Small intestine (tissue), 7 donors: Measurements from ENCODE around the gene GH1. TPM values are rescaled to one million over a fixed set of nuclear protein-coding genes. Genes with fewer than 3 reads are reported as not detected.

Experiments used
- DNase-seq, 2 donors: peaks; one replicate each; pipeline versions ENCODE4 v3.0.0 to v3.0.0-alpha.2; 2013
- FAIRE-seq: peaks from 2 replicates; lab custom pipeline; 2012; peaks lifted over from hg19 to GRCh38; lab: Jason Lieb, UNC
- H3K27ac ChIP-seq, 3 donors: one replicate each; pipeline ENCODE4 v1.5.1; 2013; ENCODE audit warnings: low read length in 2 of 3, mild to moderate bottlenecking in 2 of 3, control low read depth in 1 of 3, inconsistent platforms in 1 of 3, low read depth in 1 of 3, moderate library complexity in 1 of 3
- H3K27me3 ChIP-seq, 3 donors: one replicate each; pipeline ENCODE4 v1.6.1; 2013; ENCODE audit warnings: low read length in 3 of 3, inconsistent platforms in 1 of 3; ENCODE audit not compliant: control insufficient read depth in 3 of 3, insufficient read depth in 3 of 3
- H3K36me3 ChIP-seq, 3 donors: one replicate each; pipeline ENCODE4 v1.6.1; 2013; ENCODE audit warnings: low read length in 3 of 3, inconsistent platforms in 1 of 3, low read depth in 1 of 3, mild to moderate bottlenecking in 1 of 3, moderate library complexity in 1 of 3; ENCODE audit not compliant: control insufficient read depth in 3 of 3, insufficient read depth in 2 of 3
- H3K4me1 ChIP-seq, 3 donors: one replicate each; pipeline ENCODE4 v1.6.1; 2013; ENCODE audit warnings: low read length in 2 of 3, inconsistent platforms in 1 of 3, low read depth in 1 of 3, mild to moderate bottlenecking in 1 of 3, moderate library complexity in 1 of 3; ENCODE audit not compliant: control insufficient read depth in 3 of 3, insufficient read depth in 2 of 3
- H3K4me3 ChIP-seq, 3 donors: one replicate each; pipeline ENCODE4 v1.5.1; 2013; ENCODE audit warnings: low read length in 3 of 3, control low read depth in 1 of 3, inconsistent platforms in 1 of 3, low read depth in 1 of 3, mild to moderate bottlenecking in 1 of 3, moderate library complexity in 1 of 3
- H3K9me3 ChIP-seq, 2 donors: one replicate each; pipeline ENCODE4 v1.6.1; 2013; ENCODE audit warnings: low read depth in 1 of 2, low read length in 1 of 2; ENCODE audit not compliant: control insufficient read depth in 2 of 2, insufficient read depth in 1 of 2
- WGBS, 3 donors: extraction: QIAGEN DNeasy Blood & Tissue Kit; methylation state at CpG; one replicate each; pipeline ENCODE4 v1.1.7; 2013; 5-methylcytosine and 5-hydroxymethylcytosine counted together
- polyA plus RNA-seq, 4 donors: library from polyadenylated mRNA; stranded (reverse) in 3 of 4; unstranded in 1 of 4; fragments of 200-250 nt in 3 of 4; fragments of 120-200 nt in 1 of 4; gene quantifications; one replicate each; pipeline versions ENCODE4 v1.2.1 to v1.2.3, GENCODE V29; 2013
- donor health status: healthy with polysubstance abuse.
- donor health status: control.
- donor health status: control.
- donor health status: Bipolar disorder and iron deficiency.
- donor health status: healthy.

GH1 gene
- polyA plus RNA-seq, 4 donors, result 0.06 TPM; not detected in 3

DNA sequence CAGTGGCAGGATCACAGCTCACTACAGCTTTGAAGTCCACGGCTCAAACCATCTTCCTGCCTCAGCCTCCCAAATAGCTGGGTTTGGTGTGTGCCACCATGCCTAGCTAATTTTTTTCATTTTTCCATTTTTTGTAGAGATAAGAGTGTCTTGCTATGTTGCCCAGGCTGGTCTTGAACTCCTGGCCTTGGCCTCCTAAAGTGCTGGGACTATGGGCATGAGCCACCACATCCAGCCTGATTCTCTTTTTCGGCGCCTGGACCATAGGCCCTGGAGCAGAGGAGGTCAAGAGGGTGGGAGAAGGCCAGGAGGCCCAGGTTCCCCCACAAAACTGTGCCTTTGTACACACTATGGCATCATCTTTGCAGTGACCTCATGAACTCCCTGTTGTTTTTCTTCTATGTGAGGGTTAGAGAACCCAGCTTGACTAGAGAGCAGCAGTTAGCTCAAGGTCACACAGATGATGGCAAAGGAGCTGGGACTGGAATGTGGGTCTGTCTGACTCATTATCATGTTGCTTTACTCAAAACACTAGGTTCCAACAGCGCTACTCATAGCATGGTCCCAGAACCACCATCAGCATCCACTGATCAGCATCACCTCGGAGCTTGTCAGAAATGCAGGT, 37.8 kb upstream of the GH1 start:
- H3K27ac ChIP-seq, result no peak overlapping the region
- peaks cover 0 to 4% (median 0%) of the 10 kb centered on the region in 3 donors for H3K4me1 ChIP-seq
- no peak for DNase-seq
- no peak for FAIRE-seq
- 94 to 98% (median 95%) methylated on average over 5 of the region's 5 CpGs for WGBS, 3 donors
- H3K36me3 ChIP-seq, result no peaks in the 10 kb centered on the region
- H3K9me3 ChIP-seq, result no peaks in the 10 kb centered on the region
- peaks cover 0 to 10% (median 0%) of the 10 kb centered on the region in 3 donors for H3K27me3 ChIP-seq
- no peak overlapping the region for H3K4me3 ChIP-seq

DNA sequence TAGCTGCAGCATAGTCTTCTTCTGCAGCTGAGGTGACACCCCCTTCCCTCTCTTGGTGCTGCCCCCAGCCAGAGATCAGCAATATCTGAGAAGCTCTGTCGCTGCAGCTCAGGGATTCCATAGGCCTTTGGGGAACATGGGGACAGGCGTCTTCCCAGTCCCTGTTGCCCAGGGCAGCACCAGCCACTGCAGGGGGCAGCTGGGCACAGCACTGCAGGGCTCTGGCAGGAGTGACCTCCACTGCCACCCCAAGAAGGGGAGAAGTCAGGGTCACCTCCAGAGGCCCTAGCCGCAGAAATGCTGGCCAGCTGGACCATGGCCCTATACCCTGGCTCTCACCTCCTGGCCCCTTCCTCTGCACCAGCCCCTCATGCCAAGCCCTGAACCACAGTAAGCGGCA, 37.2 kb upstream of the GH1 start:
- WGBS, 3 donors, result 82 to 90% (median 87%) methylated on average over 4 of the region's 4 CpGs
- Histone ChIP-seq H3K9me3 (no peaks in the 10 kb centered on the region), H3K4me1 (no peaks in the 10 kb centered on the region), H3K36me3 (no peaks in the 10 kb centered on the region), H3K4me3 (no peak overlapping the region), H3K27ac (no peak overlapping the region), H3K27me3 (peaks cover 0 to 10% (median 0%) of the 10 kb centered on the region in 3 donors)
- FAIRE-seq (no peak), DNase-seq (no peak)

DNA sequence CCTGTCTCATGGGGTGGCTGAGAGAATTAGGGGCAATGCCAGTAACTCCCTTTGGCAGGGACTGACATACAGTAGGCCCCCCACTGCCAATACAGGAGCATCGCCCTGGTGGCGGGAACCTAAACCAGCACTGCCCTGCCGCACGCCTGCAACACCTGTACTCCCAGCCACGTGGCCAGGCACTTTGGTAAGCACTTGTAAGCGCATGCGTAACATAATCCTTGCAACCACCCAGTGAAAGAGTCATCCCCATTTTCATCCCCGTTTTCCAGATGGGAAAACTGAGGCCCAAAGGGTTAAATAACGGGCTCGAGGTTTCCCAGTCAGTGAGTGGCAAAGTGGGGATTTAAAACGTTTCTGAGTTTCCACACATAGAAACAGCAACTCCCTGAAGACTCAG, 36.6 kb upstream of the GH1 start:
- no peaks in the 10 kb centered on the region for H3K36me3 ChIP-seq
- DNase-seq, result no peak
- H3K9me3 ChIP-seq, result no peaks in the 10 kb centered on the region
- 74 to 82% (median 75%) methylated on average over 11 of the region's 11 CpGs for WGBS, 3 donors
- no peak for FAIRE-seq
- no peaks in the 10 kb centered on the region for H3K4me1 ChIP-seq
- H3K27ac ChIP-seq, result no peak overlapping the region
- peaks cover 0 to 5% (median 0%) of the 10 kb centered on the region in 3 donors for H3K27me3 ChIP-seq
- H3K4me3 ChIP-seq, result no peak overlapping the region

GRCh38 chr17:63954402-63955063, 35.9 kb upstream of the GH1 start:
- DNase-seq, result peak in 1 of 2 donors; percentile 5
- Histone ChIP-seq H3K27ac (no peak overlapping the region), H3K4me3 (no peak overlapping the region), H3K4me1 (no peaks in the 10 kb centered on the region), H3K27me3 (no peaks in the 10 kb centered on the region), H3K36me3 (no peaks in the 10 kb centered on the region), H3K9me3 (no peaks in the 10 kb centered on the region)
- WGBS, 3 donors, result 41 to 50% (median 43%) methylated on average over 10 to 11 of the region's 11 CpGs
- FAIRE-seq, result no peak

DNA sequence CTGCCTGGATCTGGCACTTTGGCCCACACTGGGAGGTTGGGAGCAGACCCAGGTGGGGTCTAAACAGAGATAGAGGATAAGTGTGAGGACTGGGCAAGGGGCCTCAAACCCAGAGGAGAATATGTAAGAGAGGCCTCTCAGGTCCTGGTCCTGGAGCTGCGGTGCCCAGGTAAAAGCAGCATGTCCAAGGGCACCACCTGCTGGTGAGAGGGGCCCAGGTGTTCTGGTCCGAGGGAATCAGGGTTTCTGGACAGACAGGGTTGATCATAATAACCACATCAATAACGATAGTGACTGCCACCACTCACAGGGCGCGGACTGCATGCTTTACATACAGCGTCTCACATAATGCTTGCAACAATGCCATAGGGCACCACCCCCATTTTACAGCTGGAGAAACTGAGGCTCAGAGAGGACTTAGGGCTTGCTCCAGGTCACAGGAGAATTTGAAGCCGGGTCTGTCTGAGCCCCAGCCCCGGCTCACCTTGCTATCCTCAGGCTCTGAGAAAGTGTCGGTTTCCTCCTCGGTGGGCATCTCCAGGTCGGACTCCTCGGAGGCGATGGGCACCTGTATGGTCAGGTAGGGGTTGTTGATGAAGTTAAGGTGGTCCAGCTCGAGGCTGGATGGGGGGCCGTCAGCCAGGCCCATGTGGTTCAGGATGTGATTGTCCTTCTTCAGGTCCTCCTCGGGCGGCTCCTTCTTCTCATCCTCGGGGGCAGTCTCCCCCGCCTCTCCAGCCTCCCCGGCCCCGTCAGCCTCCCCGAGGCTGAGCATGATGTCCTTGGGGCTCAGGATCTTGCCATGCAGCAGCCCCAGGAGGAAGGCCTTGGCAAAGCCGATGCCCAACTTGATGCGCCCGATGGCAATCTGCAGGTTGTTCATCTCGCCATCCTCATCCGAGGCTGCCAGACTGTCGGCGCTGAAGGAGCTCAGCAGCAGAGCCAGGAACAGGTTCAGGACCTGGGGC, 32.6 kb upstream of the GH1 start:
- Histone ChIP-seq H3K9me3 (no peaks in the 10 kb centered on the region), H3K27ac (no peak overlapping the region), H3K4me3 (no peak overlapping the region), H3K36me3 (no peaks in the 10 kb centered on the region), H3K27me3 (no peaks in the 10 kb centered on the region), H3K4me1 (no peaks in the 10 kb centered on the region)
- peak; percentile 69 to 70 for DNase-seq
- FAIRE-seq, result no peak
- 75 to 85% (median 76%) methylated on average over 29 of the region's 29 CpGs for WGBS, 3 donors

DNA sequence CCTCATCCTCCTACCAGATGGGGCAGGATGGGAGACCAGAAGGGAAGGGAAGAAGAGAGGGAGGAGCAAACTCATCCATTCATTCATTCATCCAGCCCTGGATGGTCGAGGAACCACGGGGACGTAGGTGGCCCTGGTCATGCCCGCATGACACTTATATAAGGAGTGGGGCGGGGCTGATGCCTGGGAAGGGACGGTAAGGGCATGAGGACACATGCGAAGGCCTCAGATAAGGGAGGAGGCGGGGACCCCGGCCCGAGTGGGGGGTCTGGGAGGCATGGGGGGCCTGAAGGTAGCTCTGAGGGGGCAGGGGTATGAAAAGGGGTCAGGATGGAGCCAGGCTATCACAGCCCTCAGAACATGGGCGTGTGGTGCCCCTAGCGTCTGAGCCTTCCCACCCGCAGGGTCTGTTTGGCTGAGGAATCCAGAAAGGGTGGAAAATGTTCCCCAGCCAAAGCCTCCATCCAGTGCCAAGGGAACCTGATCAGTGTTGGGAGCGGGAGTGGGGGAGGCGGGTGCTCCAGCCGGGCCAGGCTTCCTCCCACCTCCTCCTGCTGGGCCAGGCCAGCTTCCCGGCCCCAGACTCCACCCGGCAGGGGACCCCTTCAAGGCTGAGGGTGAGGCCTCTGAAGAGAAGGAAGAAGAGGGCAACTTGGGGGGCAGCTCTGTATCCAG, 31.1 kb upstream of the GH1 start:
- 59 to 72% (median 66%) methylated on average over 15 to 18 of the region's 18 CpGs for WGBS, 3 donors
- no peaks in the 10 kb centered on the region for H3K36me3 ChIP-seq
- no peak overlapping the region for H3K27ac ChIP-seq
- no peak overlapping the region for H3K4me3 ChIP-seq
- H3K4me1 ChIP-seq, result peaks cover 0 to 2% (median 0%) of the 10 kb centered on the region in 3 donors
- FAIRE-seq, result no peak
- no peaks in the 10 kb centered on the region for H3K27me3 ChIP-seq
- DNase-seq, result no peak
- no peaks in the 10 kb centered on the region for H3K9me3 ChIP-seq

DNA sequence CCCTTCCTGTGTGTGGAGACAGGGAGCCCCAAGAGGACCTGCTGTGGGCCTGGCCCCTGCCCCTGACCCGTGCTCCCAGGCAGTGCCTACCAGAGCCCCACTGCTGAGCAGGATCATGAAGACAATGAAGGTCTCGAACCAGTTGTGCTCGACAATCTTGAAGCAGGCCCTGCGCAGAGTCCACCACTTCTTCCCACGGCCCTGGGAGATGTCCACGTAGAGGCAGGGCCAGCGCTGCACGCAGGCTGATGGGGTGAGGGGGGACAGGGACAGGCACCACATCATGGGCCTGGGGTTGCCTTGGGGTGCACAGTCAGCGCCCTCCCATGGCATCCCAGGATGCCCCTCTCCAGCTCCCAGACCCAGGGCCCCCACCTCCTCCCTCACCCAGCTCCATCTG, 29.9 kb upstream of the GH1 start:
- peaks cover 0 to 2% (median 0%) of the 10 kb centered on the region in 3 donors for H3K4me1 ChIP-seq
- H3K27ac ChIP-seq, result no peak overlapping the region
- H3K36me3 ChIP-seq, result no peaks in the 10 kb centered on the region
- 78 to 91% (median 86%) methylated on average over 9 of the region's 9 CpGs for WGBS, 3 donors
- DNase-seq (no peak), FAIRE-seq (no peak)
- no peaks in the 10 kb centered on the region for H3K9me3 ChIP-seq
- no peaks in the 10 kb centered on the region for H3K27me3 ChIP-seq
- no peak overlapping the region for H3K4me3 ChIP-seq
